Activated naive CD4-positive, alpha-beta T cell treated with anti-CD3 and anti-CD28 coated beads, Interleukin-2, amount 50 U/mL, for 16 hours (primary cell): ENCODE measurements around the gene PHF2.

Experiments
- DNase-seq: peaks from one replicate; pipeline ENCODE4 v3.0.0-alpha.2; 2020

PHF2 gene

DNA sequence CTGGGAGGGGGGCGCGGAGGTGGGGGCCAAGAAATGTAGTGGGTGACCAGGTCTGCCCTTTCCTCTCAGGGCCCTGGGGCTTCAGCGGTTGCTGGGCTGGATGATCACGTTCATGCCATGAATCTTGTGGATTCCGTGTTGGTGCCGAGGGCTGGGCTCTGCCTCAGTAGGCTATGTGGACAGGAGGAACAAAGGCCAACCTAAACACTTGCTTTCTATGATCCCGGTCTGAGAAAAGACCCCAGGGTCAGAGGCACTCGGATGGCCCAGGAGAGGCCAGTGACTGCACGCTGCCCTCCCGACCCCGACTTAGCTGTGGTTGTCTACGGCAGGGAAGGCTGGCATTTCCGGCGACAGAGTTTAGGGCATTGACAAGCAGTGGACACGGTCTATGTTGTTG lies 26.6 kb downstream of the PHF2 start:
- no peak for DNase-seq

DNA sequence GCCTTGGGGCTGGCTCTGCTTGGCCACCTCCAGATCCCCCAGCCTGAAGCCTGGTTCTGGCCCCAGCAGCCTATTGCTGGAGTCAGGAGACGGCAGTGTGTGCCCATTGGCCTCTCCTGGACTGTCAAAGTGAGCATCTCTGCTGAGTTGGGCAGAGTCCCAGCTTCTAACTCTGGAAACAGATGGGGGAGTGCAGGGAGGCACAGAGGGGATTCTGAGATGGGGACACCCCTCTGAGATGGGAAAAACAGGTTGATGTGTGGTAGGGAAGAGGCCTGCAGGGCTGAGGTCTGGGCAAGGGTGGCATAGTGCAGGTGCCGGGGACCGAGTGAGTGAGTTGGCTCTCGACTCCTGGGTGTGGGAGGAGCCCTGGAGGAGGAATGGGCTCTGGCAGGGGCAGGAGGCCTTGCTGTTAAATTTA lies 27.5 kb downstream of the PHF2 start:
- DNase-seq, result no peak

DNA sequence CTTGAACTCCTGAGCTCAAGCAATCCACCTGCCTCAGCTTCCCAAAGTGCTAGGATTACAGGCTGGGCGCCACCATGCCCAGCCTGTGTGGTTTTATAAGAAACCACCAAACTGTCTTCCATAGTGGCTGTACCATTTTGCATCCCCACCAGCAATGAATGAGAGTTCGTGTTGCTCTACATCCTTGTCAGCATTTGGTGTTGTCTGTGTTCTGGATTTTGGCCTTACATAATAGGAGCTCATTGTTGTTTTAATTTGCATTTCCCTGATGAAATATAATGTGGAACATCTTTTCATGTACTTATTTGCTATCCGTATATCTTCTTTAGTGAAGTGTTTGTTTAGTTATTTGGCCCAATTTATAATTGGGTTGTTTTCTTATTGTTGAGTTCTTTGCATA lies 29.8 kb downstream of the PHF2 start:
- no peak for DNase-seq

DNA sequence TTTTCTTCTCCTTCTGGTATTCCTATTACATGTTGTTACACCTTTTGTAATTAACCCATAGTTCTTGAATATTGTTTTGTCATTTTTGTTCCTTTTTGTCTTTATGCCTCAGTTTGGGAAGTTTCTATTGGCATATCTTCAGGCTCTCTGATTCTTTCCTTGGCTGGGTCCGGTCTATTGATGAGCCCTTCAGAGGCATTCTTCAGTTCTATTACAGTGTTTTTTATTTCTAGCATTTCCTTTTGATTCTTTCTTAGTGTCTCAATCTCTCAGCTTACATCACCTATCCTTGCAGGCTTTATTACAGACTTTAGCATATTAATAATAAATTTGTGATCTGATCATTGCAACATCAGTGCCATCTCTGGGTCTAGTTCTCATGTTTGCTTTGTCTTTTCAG lies 33.8 kb downstream of the PHF2 start:
- no peak for DNase-seq

DNA sequence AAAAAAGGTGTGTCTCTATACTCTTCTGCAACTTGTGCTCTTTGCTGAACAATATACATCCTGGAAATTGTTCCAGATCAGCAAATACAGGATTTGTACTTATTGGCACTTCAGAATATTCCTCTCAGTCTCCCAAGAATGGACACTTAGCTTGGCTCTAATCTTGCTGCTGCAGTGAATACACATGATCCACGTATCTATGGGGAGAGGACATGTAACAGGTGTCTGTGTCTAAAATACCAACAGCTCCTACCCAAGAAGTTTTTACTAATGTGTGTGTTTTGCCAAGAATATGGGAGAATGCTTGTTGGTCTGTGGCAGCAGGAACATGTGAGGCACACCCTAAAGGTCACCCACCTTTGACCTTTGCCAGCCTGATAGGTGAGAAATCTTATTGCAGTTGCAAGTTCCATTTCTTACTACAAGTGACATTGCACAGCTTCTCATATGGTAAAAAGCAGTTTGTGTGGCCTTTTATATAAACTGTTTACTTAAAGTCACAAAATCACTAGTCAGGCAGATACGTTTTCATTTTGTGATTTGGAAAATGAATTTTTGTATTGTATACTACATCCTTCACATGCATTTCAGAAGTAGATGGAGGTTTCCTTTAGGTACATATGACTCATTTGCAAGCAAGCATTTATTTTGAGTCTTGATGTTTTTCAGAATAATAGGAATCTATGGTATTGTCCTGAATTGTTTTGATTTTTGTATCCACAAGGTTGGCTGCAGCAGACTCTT lies 35.8 kb downstream of the PHF2 start:
- no peak for DNase-seq

DNA sequence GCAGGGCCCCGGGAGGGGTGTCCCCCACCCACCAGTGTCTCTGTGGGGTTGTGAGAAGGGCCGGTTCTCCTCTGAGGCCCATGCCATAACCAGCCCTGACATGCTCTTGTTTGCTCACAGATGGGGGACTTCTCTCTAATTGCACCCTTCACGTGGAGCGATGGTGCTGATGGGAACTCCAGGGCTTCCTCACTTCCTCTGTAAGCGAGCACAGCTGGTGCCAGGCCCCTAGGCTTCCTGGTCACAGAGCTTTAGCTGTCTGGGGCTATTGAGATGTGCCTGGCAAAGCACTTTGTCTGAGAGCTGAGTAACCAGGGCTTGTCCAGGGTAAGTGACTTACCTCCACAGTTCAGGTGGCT lies 36.4 kb downstream of the PHF2 start:
- DNase-seq, result no peak

DNA sequence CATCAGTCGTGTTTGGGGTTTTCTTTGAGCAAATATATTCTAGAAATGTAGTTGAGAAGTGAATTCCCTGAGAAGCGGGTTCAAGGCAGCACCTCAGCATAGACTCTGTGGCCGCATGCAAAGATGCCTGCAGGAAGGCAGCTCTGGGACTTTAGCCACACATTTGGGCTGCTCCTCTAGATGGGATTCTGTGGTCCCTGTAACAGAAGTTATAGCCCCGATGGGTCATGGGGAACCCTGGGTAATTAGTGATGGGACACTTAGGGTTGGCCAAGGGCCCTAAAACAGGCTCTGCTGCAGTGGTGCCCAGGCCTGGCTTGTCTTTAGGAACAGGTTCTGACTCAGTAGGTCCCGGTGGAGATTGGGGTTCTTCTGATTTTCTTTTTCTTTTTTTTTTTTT lies 36.8 kb downstream of the PHF2 start:
- DNase-seq, result no peak

DNA sequence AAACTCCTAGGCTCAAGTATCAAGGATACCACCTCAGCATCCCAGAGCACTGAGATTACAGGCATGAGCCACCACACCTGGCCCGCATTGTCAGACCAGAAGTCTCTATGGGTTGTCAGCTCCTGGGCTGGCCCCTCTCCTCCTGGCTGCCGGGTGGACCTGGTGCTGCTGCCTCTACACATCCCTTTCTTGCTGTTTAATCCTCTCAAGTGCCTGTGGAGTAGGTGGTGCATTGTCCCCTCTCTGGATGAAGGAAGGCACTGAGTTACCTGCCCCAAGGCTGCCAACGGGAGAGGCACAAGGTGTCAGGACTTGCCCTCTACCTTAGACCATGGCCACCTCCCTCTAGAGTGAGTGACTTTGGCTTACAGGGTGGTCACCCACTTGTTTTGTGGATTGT lies 37.4 kb downstream of the PHF2 start:
- DNase-seq, result no peak

DNA sequence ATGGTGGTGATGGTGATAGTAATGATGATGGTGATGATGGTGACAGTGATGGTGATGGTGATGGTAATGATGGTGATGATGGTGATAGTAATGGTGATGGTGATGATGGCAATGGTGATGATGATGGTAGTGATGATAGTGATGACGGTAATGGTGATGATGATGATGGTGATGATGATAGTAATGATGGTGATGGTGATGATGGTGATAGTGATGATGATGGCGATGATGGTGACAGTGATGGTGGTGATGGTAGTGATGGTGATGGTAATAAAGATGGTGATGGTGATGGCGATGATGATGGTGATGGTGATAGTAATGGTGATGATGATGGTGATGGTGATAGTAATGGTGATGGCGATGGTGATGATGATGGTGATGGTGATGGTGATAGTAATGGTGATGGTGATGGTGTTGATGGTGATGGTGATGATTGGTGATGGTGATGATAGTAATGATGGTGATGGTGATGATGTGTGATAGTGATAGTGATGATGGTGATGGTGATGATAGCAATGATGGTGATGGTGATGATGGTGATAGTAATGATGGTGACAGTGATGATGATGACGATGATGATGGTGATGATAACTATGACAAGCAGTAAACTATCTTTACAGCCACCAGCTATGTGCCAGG lies 38.6 kb downstream of the PHF2 start:
- DNase-seq, result no peak

DNA sequence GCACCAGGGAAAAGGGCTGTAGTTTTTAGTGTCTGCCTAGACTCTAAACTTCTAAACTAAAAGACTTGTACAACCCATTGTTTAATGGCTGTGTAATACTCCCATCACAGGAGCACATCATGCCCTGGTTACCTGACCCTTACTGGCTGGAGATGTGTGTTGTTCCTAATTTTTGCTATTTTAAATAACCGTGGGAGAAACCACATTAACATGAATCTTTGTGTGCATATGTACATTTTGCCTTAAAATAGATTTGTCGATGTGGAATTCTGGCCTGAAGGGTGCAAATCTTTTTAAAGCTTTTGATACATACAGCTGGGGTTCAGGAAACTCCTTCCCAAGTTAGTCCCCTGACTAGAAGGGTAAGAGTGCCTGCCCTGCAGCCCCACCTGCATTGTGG lies 39.7 kb downstream of the PHF2 start:
- DNase-seq, result no peak

DNA sequence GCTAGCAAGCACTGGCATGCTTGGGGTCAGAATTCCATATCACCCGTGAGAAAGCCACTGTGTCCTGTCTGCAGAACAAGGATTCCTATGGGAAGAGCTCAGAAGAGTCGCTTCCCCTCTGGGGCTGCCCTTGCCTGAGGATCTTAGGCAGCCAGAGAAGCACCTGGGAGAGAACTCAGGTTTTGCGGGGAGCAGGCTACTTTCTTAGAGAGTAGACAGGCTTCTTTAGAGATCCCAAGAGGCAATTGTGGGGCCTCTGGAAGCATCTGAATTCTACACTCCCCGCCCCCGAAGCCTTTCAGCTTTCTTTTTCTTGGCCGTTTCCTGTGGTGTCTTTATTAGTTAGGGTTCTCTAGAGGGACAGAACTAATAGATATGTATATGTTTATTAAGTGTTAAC lies 40.9 kb downstream of the PHF2 start:
- no peak for DNase-seq

DNA sequence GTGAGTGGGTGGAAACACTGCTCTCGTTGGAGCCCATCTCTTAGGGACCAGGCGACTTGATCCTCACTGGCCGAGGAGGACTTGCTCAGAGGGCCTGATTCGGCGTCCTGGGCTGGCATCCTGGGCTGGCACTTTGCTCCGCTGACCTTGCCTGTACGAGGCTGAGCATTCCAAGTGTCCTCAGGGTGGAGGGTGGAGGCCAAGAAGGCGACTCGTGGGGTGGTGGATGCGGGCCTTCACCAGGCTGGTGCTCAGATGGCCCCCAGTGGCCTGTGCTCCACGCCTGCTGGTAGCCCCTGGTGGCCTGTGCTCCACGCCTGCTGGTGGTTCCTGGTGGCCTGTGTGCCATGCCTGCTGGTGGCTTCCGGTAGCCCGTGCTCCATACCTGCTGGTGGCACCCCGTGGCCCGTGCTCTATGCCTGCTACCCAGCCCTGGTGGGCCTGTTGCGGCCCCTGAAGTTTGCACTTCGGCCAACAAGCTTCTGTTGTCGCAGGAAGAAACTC lies 42.9 kb downstream of the PHF2 start:
- no peak for DNase-seq

DNA sequence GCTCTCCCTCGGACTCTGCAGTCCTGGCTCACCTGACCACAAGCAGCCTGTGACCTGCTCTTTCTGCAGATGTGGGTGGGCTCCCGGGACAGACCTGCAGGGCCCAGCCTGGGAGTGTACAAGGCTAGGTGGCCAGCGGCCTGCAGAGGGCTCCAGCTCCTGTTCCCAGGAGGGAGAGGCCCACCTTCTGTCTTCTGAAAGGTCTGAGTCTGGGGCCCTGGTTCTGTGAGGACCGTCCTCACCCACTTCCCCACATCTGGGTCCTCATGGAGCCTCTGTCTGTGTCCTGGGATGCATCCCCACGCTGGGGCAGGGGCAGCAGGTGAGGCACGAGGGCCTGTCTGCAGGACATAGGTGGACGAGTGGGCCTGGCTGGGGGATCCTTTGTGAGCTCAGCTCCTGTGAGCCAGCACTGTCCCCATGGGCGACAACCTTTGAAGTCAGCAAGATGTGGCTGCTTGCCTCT lies 43.7 kb downstream of the PHF2 start:
- DNase-seq, result no peak

DNA sequence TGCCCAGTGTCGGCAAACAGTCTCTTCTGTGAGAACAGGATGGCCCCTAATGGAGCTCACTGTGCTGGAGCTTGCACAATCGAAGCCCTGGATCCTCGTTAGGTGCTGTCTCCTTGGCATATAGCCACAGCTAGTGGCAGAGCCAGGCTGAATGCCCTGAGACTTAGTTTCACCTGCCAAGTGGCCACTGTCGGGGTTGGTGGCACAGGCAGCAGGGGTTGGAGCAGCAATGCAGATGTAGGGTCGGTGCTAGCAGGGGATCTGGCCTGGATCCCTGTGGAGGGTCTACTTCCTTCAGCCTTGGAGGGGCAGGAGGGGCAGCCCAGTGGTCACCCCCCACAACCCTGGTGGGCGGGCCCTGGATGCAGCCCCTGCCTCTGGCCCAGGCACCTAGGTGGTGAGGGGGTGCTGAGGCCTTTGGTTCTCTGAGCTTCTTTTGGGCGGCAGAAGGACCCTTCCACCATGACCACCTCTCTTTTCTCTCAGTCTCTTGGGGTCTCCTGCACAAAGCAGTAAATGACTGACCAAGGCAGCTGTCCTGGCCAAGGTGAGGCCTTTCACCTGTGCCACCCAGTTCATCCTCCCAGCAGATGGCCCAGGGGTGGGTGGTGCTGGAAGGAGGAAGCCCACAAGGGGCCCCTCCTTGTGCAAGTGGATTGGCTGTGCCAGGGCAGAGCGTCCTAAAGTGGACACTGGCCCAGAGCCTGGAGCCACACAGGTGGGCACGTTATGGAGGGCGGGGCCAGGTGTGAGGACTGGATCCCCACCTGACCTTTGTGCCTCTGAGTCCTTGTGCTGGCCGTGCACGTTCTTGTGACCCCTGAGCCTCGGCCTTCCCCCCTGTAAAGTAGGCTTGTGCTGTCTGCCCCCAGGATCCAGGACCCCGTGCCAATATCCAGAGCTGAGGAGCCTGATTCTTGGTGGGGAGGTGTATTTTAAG lies 44.8 kb downstream of the PHF2 start:
- DNase-seq, result no peak

DNA sequence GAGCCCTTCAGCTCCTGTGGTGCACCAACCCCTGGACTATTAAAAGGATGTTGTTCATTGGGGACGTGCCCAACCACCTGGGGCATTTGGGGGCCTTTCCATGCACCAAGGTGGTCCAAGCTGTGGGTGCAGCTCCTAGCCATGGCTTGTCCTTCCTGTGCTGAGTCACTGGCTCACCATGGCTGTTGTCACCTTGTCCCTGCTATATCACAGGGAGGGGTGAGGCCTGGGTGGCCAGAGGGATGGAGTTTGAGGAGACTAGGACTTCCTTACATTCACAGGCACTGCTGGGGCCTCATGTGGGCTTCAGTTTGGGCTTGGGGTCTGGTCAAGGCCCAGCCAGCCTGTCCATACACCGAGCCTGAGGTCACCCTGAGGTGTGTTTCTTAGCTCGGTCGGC lies 45.5 kb downstream of the PHF2 start:
- DNase-seq, result no peak

DNA sequence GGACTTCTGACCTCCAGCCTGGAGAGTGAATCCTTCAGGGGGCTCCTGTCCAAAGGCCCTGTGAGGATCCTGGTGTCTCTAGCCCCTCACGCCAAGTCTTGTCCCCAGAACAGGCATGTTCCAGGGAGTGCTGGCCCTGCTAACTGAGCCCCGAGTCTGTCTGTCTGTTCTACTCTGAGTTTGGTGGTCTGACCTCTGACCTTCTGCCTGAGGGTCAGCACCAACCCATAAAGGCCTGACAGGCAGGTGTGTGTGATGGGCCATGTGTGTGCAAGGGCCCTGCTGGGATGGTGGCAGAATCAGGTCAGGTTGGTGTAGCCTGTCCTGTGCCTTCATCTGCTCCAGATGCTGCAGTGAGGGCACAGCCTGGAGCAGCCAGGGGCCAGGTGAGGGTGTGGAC lies 46.3 kb downstream of the PHF2 start:
- no peak for DNase-seq

DNA sequence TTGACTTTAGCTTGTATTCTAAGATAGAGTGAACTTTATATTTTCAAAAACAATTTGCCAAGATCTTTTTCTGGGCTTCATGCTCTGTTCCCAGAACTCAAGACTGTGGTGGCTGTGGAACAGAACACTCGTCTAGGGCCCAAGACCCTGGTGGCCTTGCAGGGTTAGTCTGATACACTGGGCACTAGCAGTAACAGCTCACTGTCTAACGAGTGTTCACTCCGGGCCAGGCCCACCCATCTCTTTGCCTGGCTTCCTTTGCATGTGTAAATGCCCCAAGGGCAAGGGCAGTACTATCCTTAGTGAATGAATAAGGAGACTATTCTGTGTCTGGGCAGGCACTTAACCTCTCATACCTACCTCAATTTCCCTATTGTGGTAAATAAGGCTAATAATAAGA lies 47.4 kb downstream of the PHF2 start:
- DNase-seq, result no peak

DNA sequence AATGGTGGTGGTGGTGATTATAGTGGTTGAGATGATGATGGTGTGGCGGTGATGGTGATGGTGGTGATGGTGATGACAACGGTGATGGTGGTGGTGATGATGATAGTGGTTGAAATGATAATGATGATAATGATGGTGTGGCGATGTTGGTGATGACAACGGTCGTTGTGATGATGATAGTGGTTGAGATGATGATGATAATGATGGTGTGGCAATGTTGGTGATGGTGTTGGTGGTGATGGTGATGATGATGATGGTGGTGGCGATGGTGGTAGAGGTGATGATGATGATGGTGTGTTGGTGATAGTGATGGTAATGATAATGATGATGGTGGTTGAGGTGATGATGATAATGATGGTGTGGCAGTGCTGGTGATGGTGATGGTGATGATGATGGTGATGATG lies 48.0 kb downstream of the PHF2 start:
- DNase-seq, result no peak

DNA sequence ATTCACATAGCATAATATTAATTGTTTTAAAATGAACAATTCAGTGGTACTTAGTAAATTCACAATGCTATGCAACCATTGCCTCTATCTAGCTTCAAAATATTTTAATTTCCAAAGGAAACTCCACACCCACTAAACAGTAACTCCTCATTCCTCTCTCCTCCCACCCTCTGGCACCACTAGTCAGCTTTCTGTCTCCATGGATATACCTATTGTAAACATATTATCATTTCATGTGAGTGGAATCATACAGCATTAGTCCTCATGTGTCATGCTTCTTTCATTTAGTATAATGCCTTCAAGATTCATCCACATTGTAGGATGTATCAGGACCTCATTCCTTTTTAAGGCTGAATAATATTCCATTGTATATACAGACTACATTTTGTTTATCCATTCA lies 48.6 kb downstream of the PHF2 start:
- no peak for DNase-seq

DNA sequence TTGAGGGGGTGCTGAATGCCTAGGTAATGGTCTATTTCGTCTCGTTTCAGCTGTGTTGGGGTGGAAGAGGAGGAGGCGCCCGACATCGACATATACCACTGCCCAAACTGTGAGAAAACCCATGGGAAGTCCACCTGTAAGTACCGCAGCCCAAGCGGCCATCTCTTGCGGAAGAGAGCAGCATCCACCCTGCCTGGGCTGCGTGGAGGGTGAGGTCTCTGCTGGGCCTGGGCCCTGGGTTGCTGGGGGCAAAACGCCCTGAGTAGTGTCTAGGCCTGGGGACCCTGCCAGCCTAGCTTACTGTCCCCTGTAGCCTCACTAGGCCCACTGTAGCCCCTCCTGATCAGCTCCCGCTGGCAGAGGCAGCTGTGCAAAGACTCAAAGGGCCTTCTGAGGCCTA lies 53.5 kb downstream of the PHF2 start:
- no peak for DNase-seq

DNA sequence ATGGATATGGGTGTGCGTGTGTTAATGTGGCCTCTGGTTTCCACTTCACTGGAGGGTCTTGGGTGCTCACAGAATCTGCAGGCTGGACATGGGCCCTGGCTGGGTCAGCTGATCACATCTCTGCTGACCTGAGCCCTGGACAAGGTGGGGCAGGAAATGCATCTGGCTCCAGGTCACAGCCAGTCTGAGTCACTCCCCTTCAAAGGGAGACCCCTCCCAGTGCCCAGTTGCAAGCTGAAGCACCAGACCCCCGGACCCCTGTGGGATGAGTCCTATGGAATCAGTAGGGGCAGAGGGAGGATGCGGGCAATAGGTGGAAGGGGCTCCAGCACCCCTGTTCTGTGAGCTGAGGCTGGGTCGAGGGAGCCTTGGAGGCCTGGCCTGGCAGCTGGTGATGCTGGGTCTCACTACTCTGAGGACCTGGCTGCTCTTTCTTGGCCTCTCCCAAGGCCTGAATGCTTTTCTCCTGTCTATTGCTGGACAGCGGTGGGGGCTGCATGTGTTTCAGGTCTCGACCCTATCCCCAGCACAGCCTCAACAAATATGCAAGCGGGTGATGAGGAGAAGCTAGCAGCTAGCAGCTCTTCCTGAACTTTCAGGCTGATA lies 54.5 kb downstream of the PHF2 start:
- no peak for DNase-seq

DNA sequence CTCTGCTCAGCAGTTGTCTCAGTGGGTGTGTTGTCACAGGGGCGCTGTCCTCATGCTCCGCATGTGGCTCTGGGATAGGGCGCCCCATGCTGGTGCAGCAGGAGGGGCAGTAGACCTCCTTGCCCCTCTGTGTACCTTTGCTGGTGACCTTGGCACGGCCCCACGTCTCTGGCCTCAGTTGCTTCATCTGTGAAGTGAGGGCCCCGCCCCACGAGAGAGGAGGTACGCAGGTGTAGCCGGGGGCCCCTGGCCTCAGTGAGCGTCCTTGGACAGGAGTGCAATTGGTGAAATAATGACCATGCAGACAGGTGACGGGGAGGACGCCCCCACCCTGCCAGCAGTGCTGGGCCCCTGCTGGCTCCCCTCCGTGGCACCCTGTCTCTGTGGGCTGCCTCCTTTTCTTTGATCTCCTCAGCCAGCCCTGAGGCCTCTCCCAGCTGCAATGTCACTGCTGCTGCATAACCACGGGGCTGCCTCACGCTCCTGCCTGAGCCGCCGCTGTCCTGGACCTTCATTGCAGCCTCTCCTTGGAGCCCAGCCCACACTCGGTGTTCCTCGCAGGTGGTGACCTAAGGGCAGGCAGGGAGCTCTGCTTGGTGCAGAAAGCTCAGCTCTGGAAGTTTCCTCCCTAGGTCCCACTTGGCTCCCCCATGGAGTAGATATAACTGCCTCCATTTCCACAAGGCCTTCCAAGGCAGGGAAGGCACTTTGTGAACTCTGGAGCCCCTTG lies 57.3 kb downstream of the PHF2 start:
- no peak for DNase-seq
